ENCODE data around the gene BAD. TPM values are rescaled to one million over a fixed set of nuclear protein-coding genes. Genes with fewer than 3 reads are reported as not detected.

BAD gene
- total RNA-seq, 1 experiment from 2014 or later = 23.3 TPM

GRCh38 chr11:64288353-64288750, 3.9 kb upstream of the BAD start:
- DNase-seq = no peak
- Mint-ChIP-seq H3K36me3 (ENCODE audit: insufficient read depth in 1 of 3, low read depth in 3 of 3) (peaks cover 0 to 2% (median 0%) of the 10 kb centered on the region in 3 experiments; a peak in 3 of 7 replicates), H3K4me3 (no peak overlapping the region), H3K4me1 (peaks cover 12 to 18% of the 10 kb centered on the region in 2 experiments), H3K9me3 (no peaks in the 10 kb centered on the region; a peak in 2 of 5 replicates), H3K27ac (no peak overlapping the region), H3K27me3 (ENCODE audit: low read depth) (peaks cover 45% of the 10 kb centered on the region)
- Histone ChIP-seq H3K9me3 (ENCODE audit: control insufficient read depth, low read depth, low read length) (no peaks in the 10 kb centered on the region), H3K56ac (ENCODE audit: insufficient read length, low read depth, low read length) (no peak overlapping the region), H4K20me1 (ENCODE audit: control insufficient read depth, insufficient read depth, insufficient read length) (no peaks in the 10 kb centered on the region), H2BK12ac (ENCODE audit: insufficient read length, low read depth, low read length) (no peak overlapping the region), H3K23ac (ENCODE audit: insufficient read length, low read depth, low read length) (no peak overlapping the region), H3K23me2 (ENCODE audit: insufficient read length, low read depth, low read length, poor library complexity, severe bottlenecking) (peaks cover 18% of the 10 kb centered on the region), H3T11ph (ENCODE audit: low read length) (no peak overlapping the region), H4K5ac (ENCODE audit: insufficient read length, low read depth, low read length) (no peak overlapping the region), H4K8ac (replicated peaks; ENCODE audit: insufficient read length, low read depth, low read length) (no peak overlapping the region), H2BK20ac (ENCODE audit: low read depth, low read length, poor library complexity, severe bottlenecking) (no peak overlapping the region), H3K4me1 (ENCODE audit: insufficient read depth, low read length) (no peaks in the 10 kb centered on the region), H3K14ac (ENCODE audit: insufficient read depth, low read length) (no peak overlapping the region; the same call in 1 of the 2 replicates), H4K91ac (ENCODE audit: insufficient read length, low read depth, low read length) (no peak overlapping the region), H3K4ac (ENCODE audit: low read depth, low read length) (no peak overlapping the region), H2BK5ac (ENCODE audit: insufficient read length, low read length) (no peak overlapping the region), H3K27me3 (ENCODE audit: insufficient read depth, low read length) (peaks cover 32% of the 10 kb centered on the region), H2BK15ac (ENCODE audit: low read depth, low read length) (no peak overlapping the region), H3K79me1 (ENCODE audit: insufficient read depth, low read depth, low read length, poor library complexity, severe bottlenecking) (no peaks in the 10 kb centered on the region), H3K4me2 (ENCODE audit: insufficient read depth, insufficient read length, low read length) (no peak overlapping the region), H2BK120ac (ENCODE audit: low read depth, low read length, poor library complexity, severe bottlenecking) (no peak overlapping the region), H3K9ac (ENCODE audit: extremely low read depth, insufficient read length, low read length) (no peak overlapping the region), H3K27ac (ENCODE audit: insufficient read length, low read depth, low read length) (no peak overlapping the region), H3K79me2 (ENCODE audit: insufficient read depth, low read length) (no peaks in the 10 kb centered on the region), H2AFZ (ENCODE audit: low read length) (no peak overlapping the region), H2AK5ac (ENCODE audit: insufficient read length, low read length) (no peak overlapping the region), H3K18ac (ENCODE audit: insufficient read length, low read depth, low read length) (no peak overlapping the region)
- no CpG with 5 or more reads among the region's 9 CpGs for WGBS (ENCODE audit: extremely low coverage, insufficient read length, low lambda C conversion rate)
- no peak for TF ChIP-seq CTCF (conservative IDR thresholded peaks at IDR 0.05)
